HL-60/S4 treated with phorbol 12-myristate 13-acetate at 8.2 ng/mL for 4 days and 3 days (cell line): ENCODE data around the gene CACFD1.

Experiments
- in situ Hi-C: fragments of 300-500 bp; cut with MboI; formaldehyde crosslinking; loops from 2 replicates; pipeline ENCODE4 v1.15.0; 2022; ENCODE audit warnings: low sequenced_read_pairs

The CACFD1 gene

GRCh38 chr9:133513214-133514100, 53.7 kb downstream of the CACFD1 start:
- in situ Hi-C loops, result loop anchor here (25.0 kb wide), 1 partner anchor 474 kb away; the partner anchor contains the start of gene VAV2

- in situ Hi-C loops, result loop anchor here (25.0 kb wide), 1 partner anchor 473 kb away; the partner anchor contains the start of gene VAV2
These were observed 54.9 kb downstream of the CACFD1 start for GRCh38 chr9:133514460-133515239.

GRCh38 chr9:133515240-133515610, 55.4 kb downstream of the CACFD1 start:
- in situ Hi-C loops, result loop anchor here (25.0 kb wide), 1 partner anchor 472 kb away; the partner anchor contains the start of gene VAV2

- in situ Hi-C loops, result loop anchor here (25.0 kb wide), 1 partner anchor 472 kb away; the partner anchor contains the start of gene VAV2
These were observed 56.0 kb downstream of the CACFD1 start for GRCh38 chr9:133515615-133516255.

- in situ Hi-C loops, result loop anchor here (25.0 kb wide), 1 partner anchor 471 kb away; the partner anchor contains the start of gene VAV2
These were observed 56.6 kb downstream of the CACFD1 start for GRCh38 chr9:133516256-133516960.

GRCh38 chr9:133516961-133517350, 57.2 kb downstream of the CACFD1 start:
- in situ Hi-C loops, result loop anchor here (25.0 kb wide), 1 partner anchor 470 kb away; the partner anchor contains the start of gene VAV2

- in situ Hi-C loops, result loop anchor here (25.0 kb wide), 1 partner anchor 470 kb away; the partner anchor contains the start of gene VAV2
These were observed 57.9 kb downstream of the CACFD1 start for GRCh38 chr9:133517711-133518110.

- in situ Hi-C loops, result loop anchor here (25.0 kb wide), 1 partner anchor 469 kb away; the partner anchor contains the start of gene VAV2
These were observed 58.4 kb downstream of the CACFD1 start for GRCh38 chr9:133518200-133518599.

- in situ Hi-C loops, result loop anchor here (25.0 kb wide), 1 partner anchor 468 kb away; the partner anchor contains the start of gene VAV2
These were observed 59.1 kb downstream of the CACFD1 start for GRCh38 chr9:133518706-133519449.

- in situ Hi-C loops, result loop anchor here (25.0 kb wide), 1 partner anchor 468 kb away; the partner anchor contains the start of gene VAV2
These were observed 59.9 kb downstream of the CACFD1 start for GRCh38 chr9:133519693-133520092.

- in situ Hi-C loops, result loop anchor here (25.0 kb wide), 1 partner anchor 467 kb away; the partner anchor contains the start of gene VAV2
These were observed 60.5 kb downstream of the CACFD1 start for GRCh38 chr9:133520121-133520835.
